HepG2 (cell line): ENCODE data around the gene MMP25. TPM values are rescaled to one million over a fixed set of nuclear protein-coding genes. Genes with fewer than 3 reads are reported as not detected.

Source experiments
- AGO1 ChIP-seq: fragments of 200-400 bp; formaldehyde crosslinking; IDR thresholded peaks from 2 replicates; pipeline ENCODE4 v1.6.1; 2017; ENCODE audit warnings: mild to moderate bottlenecking, low read depth, low read length, moderate library complexity; ENCODE audit not compliant: poor library complexity, severe bottlenecking
- ASH2L ChIP-seq: fragments of 300-600, 200-600 bp; sonication (generic); IDR thresholded peaks from 2 replicates; pipeline ENCODE4 v1.7.0; 2017; ENCODE audit warnings: low read depth, mild to moderate bottlenecking, moderate library complexity, mixed read lengths, low read length; ENCODE audit not compliant: insufficient read length
- ATAD3A ChIP-seq: sonication (generic); formaldehyde crosslinking; IDR thresholded peaks from 2 replicates; pipeline ENCODE4 v1.4.0; 2020; ENCODE audit warnings: missing genetic modification reagents
- EED ChIP-seq: sonication (generic); formaldehyde crosslinking; IDR thresholded peaks from 2 replicates; pipeline ENCODE4 v1.5.0; 2020; ENCODE audit warnings: mild to moderate bottlenecking, missing genetic modification reagents
- GABPB1 ChIP-seq: IDR thresholded peaks from 2 replicates; pipeline ENCODE4 v1.6.1; 2016; ENCODE audit warnings: mild to moderate bottlenecking, missing genetic modification reagents, moderate library complexity, missing compliant biosample characterization
- HOXA9 ChIP-seq: sonication (generic); formaldehyde crosslinking; IDR thresholded peaks from 2 replicates; pipeline ENCODE4 v1.8.1; 2022; ENCODE audit warnings: missing genetic modification reagents, mild to moderate bottlenecking, moderate library complexity, borderline replicate concordance
- JUN ChIP-seq: sonication (generic); formaldehyde crosslinking; IDR thresholded peaks from 2 replicates; pipeline ENCODE4 v1.4.0; 2020; ENCODE audit warnings: mild to moderate bottlenecking, missing genetic modification reagents
- KAT8 ChIP-seq: IDR thresholded peaks from 2 replicates; pipeline ENCODE4 v1.6.1; 2016; ENCODE audit warnings: missing genetic modification reagents, missing compliant biosample characterization
- NR2F2 ChIP-seq: IDR thresholded peaks from 2 replicates; pipeline ENCODE4 v1.6.1; 2012; ENCODE audit warnings: low read depth, inconsistent platforms, borderline replicate concordance
- NR2F6 ChIP-seq, 2 experiments: IDR thresholded peaks; 2 replicates each; pipeline ENCODE4 v1.6.1; 2016; ENCODE audit warnings: antibody characterized with exemption in 1 of 2, mild to moderate bottlenecking in 1 of 2
- SSRP1 ChIP-seq: IDR thresholded peaks from 2 replicates; pipeline ENCODE4 v1.6.1; 2016; ENCODE audit warnings: control low read depth
- TBP ChIP-seq: sonication (generic); formaldehyde crosslinking; IDR thresholded peaks from 2 replicates; pipeline ENCODE4 v1.5.0; 2020; ENCODE audit warnings: missing genetic modification reagents
- ZEB1 ChIP-seq: IDR thresholded peaks from 2 replicates; pipeline ENCODE4 v1.6.1; 2012; ENCODE audit warnings: mild to moderate bottlenecking, low read depth, inconsistent platforms; ENCODE audit not compliant: insufficient replicate concordance
- ZNF20 ChIP-seq: sonication (generic); formaldehyde crosslinking; IDR thresholded peaks from 2 replicates; pipeline ENCODE4 v1.4.0; 2020; ENCODE audit warnings: mild to moderate bottlenecking, moderate library complexity, missing genetic modification reagents
- ZNF253 ChIP-seq: sonication (generic); formaldehyde crosslinking; IDR thresholded peaks from 2 replicates; pipeline ENCODE4 v1.8.0; 2022; ENCODE audit warnings: mild to moderate bottlenecking, missing genetic modification reagents, borderline replicate concordance
- ZNF296 ChIP-seq: sonication (generic); formaldehyde crosslinking; conservative IDR thresholded peaks from 2 replicates; pipeline ENCODE4 v1.5.0; 2020; ENCODE audit warnings: mild to moderate bottlenecking, missing genetic modification reagents
- ZNF562 ChIP-seq: sonication (generic); formaldehyde crosslinking; IDR thresholded peaks from 2 replicates; pipeline ENCODE4 v1.8.0; 2022; ENCODE audit warnings: missing genetic modification reagents, borderline replicate concordance
- ZNF605 ChIP-seq: sonication (generic); formaldehyde crosslinking; IDR thresholded peaks from 2 replicates; pipeline ENCODE4 v1.8.0; 2022; ENCODE audit warnings: mild to moderate bottlenecking, missing genetic modification reagents
- ZNF737 ChIP-seq: sonication (generic); formaldehyde crosslinking; IDR thresholded peaks from 2 replicates; pipeline ENCODE4 v1.5.0; 2020; ENCODE audit warnings: missing genetic modification reagents, mild to moderate bottlenecking, borderline replicate concordance
- ZNF747 ChIP-seq: sonication (generic); formaldehyde crosslinking; IDR thresholded peaks from 2 replicates; pipeline ENCODE4 v1.8.1; 2023; ENCODE audit warnings: missing genetic modification reagents, mild to moderate bottlenecking, borderline replicate concordance
- ZSCAN31 ChIP-seq: sonication (generic); formaldehyde crosslinking; IDR thresholded peaks from 2 replicates; pipeline ENCODE4 v1.5.0; 2020; ENCODE audit warnings: low read depth, mild to moderate bottlenecking, missing genetic modification reagents
- polyA plus RNA-seq, 8 experiments: library from polyadenylated mRNA; depleted of rRNA in 3 of 8; stranded (reverse) in 7 of 8; unstranded in 1 of 8; fragments of >200 nt; fragmentation: Illumina TruSeq in 4 of 8; extraction: Trizol in 4 of 8; gene quantifications; 2 replicates each; pipeline versions ENCODE4 v1.2.1 to v1.2.3, GENCODE V29; 2011 to 2016; ENCODE audit warnings: low read depth in 4 of 8, missing spikeins in 1 of 8, mixed read lengths in 1 of 8; ENCODE audit not compliant: insufficient read depth in 1 of 8
- total RNA-seq, 5 experiments: library from RNA; depleted of rRNA; stranded (reverse); fragments of >200 nt; fragmentation: Illumina TruSeq; extraction: Trizol; gene quantifications; 2 replicates each; pipeline ENCODE4 v1.2.3, GENCODE V29; 2016; ENCODE audit warnings: low read depth in 1 of 5
- TF ChIP-seq, protein P1 (sequence below): sonication (generic); formaldehyde crosslinking; IDR thresholded peaks from 2 replicates; pipeline ENCODE4 v1.8.1; 2023; ENCODE audit warnings: mild to moderate bottlenecking, missing genetic modification reagents
- TF ChIP-seq, protein P2 (sequence below): sonication (generic); formaldehyde crosslinking; conservative IDR thresholded peaks from 2 replicates; pipeline ENCODE4 v1.4.0; 2020; ENCODE audit warnings: missing genetic modification reagents
- TF ChIP-seq, protein P3 (sequence below): sonication (generic); formaldehyde crosslinking; IDR thresholded peaks from 2 replicates; pipeline ENCODE4 v1.8.0; 2022; ENCODE audit warnings: mild to moderate bottlenecking, missing genetic modification reagents, moderate library complexity
- TF ChIP-seq, protein P4 (sequence below): sonication (generic); formaldehyde crosslinking; IDR thresholded peaks from 2 replicates; pipeline ENCODE4 v1.8.0; 2022; ENCODE audit warnings: missing genetic modification reagents, low read depth, mild to moderate bottlenecking, borderline replicate concordance

Gene MMP25
- total and polyA plus RNA-seq, 2 of the 13 experiments (the other 11 are each of a cell fraction or from before 2014, with no cell fraction given), result 0.04 to 0.08 TPM

DNA sequence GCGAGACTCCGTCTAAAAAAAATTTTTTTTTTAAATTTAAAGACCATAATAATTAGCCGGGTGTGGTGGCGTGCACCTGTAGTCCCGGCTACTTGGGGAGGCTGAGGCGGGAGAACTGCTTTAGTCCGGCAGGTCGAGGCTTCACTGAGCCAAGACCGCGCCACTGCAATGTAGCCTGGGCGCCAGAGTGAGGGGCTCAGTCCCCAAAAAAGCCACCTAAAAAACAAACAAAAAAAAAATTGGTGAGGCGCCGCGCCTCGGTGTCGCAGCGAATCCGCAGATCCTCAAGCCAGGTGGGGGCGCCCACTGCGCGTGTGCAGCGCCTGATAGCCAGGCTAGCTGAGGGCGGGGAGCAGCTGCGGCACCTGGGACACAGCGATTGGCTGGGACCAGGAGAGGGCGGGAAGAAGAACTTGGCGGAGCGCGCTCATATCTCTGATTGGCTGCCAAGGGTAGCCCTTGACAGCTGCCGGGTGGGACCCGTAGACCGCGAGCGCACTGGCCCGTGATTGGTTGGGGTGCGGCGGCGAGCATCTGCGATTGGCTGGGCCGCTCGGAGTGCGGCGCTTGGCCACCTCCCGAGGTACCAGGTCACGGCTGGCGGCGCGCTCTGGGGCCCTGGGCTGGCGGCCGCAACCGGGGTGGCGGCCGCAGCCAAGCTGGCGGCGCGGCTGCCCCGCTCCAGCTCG lies 42.6 kb upstream of the MMP25 start (continued):
- TF ChIP-seq NR2F6 (IDR thresholded peaks at IDR 0.05) (peak; percentile 17; the same call in 1 of the 2 replicates), NR2F6 (CRISPR knock-in tag; IDR thresholded peaks at IDR 0.05) (peak; percentile 38; the same call in 1 of the 2 replicates), ZNF737 (CRISPR knock-in tag) (no peak), ZNF296 (CRISPR knock-in tag) (no peak), ZNF253 (no peak), TBP (CRISPR knock-in tag) (no peak), ZNF562 (CRISPR knock-in tag) (no peak), EED (CRISPR knock-in tag) (no peak), ATAD3A (no peak), KAT8 (CRISPR knock-in tag) (peak; percentile 39; the same call in 1 of the 2 replicates), ASH2L (no peak), ZNF747 (CRISPR knock-in tag) (no peak), ZEB1 (no peak), JUN (no peak), AGO1 (peak; percentile 75), GABPB1 (CRISPR knock-in tag) (peak; percentile 81), ZSCAN31 (CRISPR knock-in tag) (no peak), ZNF605 (no peak; the same call in 1 of the 2 replicates), SSRP1 (CRISPR knock-in tag) (no peak), HOXA9 (CRISPR knock-in tag) (no peak), ZNF20 (CRISPR knock-in tag) (no peak), NR2F2 (no peak)
- TF ChIP-seq, protein P1, sequence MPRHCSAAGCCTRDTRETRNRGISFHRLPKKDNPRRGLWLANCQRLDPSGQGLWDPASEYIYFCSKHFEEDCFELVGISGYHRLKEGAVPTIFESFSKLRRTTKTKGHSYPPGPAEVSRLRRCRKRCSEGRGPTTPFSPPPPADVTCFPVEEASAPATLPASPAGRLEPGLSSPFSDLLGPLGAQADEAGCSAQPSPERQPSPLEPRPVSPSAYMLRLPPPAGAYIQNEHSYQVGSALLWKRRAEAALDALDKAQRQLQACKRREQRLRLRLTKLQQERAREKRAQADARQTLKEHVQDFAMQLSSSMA (CRISPR knock-in tag), result no peak
- TF ChIP-seq, protein P2, sequence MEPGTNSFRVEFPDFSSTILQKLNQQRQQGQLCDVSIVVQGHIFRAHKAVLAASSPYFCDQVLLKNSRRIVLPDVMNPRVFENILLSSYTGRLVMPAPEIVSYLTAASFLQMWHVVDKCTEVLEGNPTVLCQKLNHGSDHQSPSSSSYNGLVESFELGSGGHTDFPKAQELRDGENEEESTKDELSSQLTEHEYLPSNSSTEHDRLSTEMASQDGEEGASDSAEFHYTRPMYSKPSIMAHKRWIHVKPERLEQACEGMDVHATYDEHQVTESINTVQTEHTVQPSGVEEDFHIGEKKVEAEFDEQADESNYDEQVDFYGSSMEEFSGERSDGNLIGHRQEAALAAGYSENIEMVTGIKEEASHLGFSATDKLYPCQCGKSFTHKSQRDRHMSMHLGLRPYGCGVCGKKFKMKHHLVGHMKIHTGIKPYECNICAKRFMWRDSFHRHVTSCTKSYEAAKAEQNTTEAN (CRISPR knock-in tag), result no peak
- TF ChIP-seq, protein P3, sequence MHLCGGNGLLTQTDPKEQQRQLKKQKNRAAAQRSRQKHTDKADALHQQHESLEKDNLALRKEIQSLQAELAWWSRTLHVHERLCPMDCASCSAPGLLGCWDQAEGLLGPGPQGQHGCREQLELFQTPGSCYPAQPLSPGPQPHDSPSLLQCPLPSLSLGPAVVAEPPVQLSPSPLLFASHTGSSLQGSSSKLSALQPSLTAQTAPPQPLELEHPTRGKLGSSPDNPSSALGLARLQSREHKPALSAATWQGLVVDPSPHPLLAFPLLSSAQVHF, result no peak
- TF ChIP-seq, protein P4, sequence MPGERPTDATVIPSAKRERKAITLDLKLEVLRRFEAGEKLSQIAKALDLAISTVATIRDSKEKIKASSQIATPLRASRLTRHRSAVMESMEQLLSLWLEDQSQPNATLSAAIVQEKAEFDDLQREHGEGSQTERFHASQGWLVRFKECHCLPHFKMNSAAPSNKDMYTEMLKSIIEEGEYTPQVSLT (CRISPR knock-in tag), result no peak
